WERI-Rb-1 (cell line): ENCODE measurements around the gene CFAP70.
"Not testable (repeated sequence)": the region's sequence is repeated elsewhere in the genome, so short reads cannot be mapped to it uniquely, and the experiment has no call there.

ENCODE experiments used
- DNase-seq: peaks from one replicate; pipeline ENCODE4 v3.0.0-alpha.2; 2020
- H3K27ac ChIP-seq: fragments of 250-450 bp; sonication (Bioruptor Pico); 2 replicates; pipeline ENCODE4 v1.5.1; 2020; ENCODE audit warnings: mild to moderate bottlenecking, moderate library complexity
- H3K27me3 ChIP-seq: fragments of 250-450 bp; sonication (Bioruptor Pico); 2 replicates; pipeline ENCODE4 v1.5.1; 2021; ENCODE audit warnings: mild to moderate bottlenecking, low read depth, moderate library complexity; ENCODE audit not compliant: insufficient read depth, severe bottlenecking
- H3K36me3 ChIP-seq: fragments of 250-450 bp; sonication (Bioruptor Pico); 2 replicates; pipeline ENCODE4 v1.5.1; 2020; ENCODE audit warnings: mild to moderate bottlenecking, moderate library complexity
- H3K4me3 ChIP-seq: 2 replicates; pipeline ENCODE4 v1.5.1; 2011; ENCODE audit warnings: low read depth, mild to moderate bottlenecking, control low read depth, low read length
- H3K9me3 ChIP-seq: fragments of 250-450 bp; sonication (Bioruptor Pico); 2 replicates; pipeline ENCODE4 v1.5.1; 2021; ENCODE audit warnings: mild to moderate bottlenecking, moderate library complexity; ENCODE audit not compliant: severe bottlenecking
- CTCF ChIP-seq: IDR thresholded peaks from 2 replicates; pipeline ENCODE4 v1.5.1; 2011; ENCODE audit warnings: low read depth, mild to moderate bottlenecking, control low read depth, inconsistent platforms, low read length

CFAP70 gene

GRCh38 chr10:73401636-73402035, 43.0 kb upstream of the CFAP70 start:
- Histone ChIP-seq H3K36me3 (peaks cover 16% of the 10 kb centered on the region), H3K27me3 (no peaks in the 10 kb centered on the region), H3K9me3 (no peaks in the 10 kb centered on the region), H3K4me3 (no peak overlapping the region), H3K27ac (no peak overlapping the region)
- no peak for DNase-seq
- no peak for TF ChIP-seq CTCF

GRCh38 chr10:73399063-73399462, 40.4 kb upstream of the CFAP70 start:
- no peaks in the 10 kb centered on the region for H3K9me3 ChIP-seq
- no peak for TF ChIP-seq CTCF
- peaks cover 41% of the 10 kb centered on the region for H3K36me3 ChIP-seq
- DNase-seq = no peak
- no peaks in the 10 kb centered on the region for H3K27me3 ChIP-seq
- H3K4me3 ChIP-seq = no peak overlapping the region
- H3K27ac ChIP-seq = no peak overlapping the region

GRCh38 chr10:73398024-73398423, 39.4 kb upstream of the CFAP70 start:
- Histone ChIP-seq H3K9me3 (no peaks in the 10 kb centered on the region), H3K27ac (no peak overlapping the region), H3K36me3 (peaks cover 41% of the 10 kb centered on the region), H3K27me3 (no peaks in the 10 kb centered on the region), H3K4me3 (no peak overlapping the region)
- 0 out of 2 replicates have a peak, but pooled peaks have one; percentile 15 for TF ChIP-seq CTCF
- no peak for DNase-seq

- H3K4me3 ChIP-seq, DNase-seq, H3K27me3 ChIP-seq, H3K27ac ChIP-seq, H3K9me3 ChIP-seq: not testable (repeated sequence)
- H3K36me3 ChIP-seq = peaks cover 48% of the 10 kb centered on the region
Measured at GRCh38 chr10:73394325-73394724, 35.7 kb upstream of the CFAP70 start.

- Histone ChIP-seq H3K27ac (no peak overlapping the region), H3K36me3 (peaks cover 57% of the 10 kb centered on the region), H3K9me3 (no peaks in the 10 kb centered on the region), H3K4me3 (no peak overlapping the region), H3K27me3 (no peaks in the 10 kb centered on the region)
- no peak for TF ChIP-seq CTCF
- DNase-seq = no peak
Measured at GRCh38 chr10:73388228-73388627, 29.6 kb upstream of the CFAP70 start.

- H3K9me3 ChIP-seq = no peaks in the 10 kb centered on the region
- H3K36me3 ChIP-seq = peaks cover 71% of the 10 kb centered on the region
Measured at GRCh38 chr10:73386583-73386982, 27.9 kb upstream of the CFAP70 start.

More at GRCh38 chr10:73386583-73386982, 27.9 kb upstream of the CFAP70 start:
- H3K27ac ChIP-seq = no peak overlapping the region
- no peak overlapping the region for H3K4me3 ChIP-seq
- DNase-seq = no peak
- TF ChIP-seq CTCF = no peak
- H3K27me3 ChIP-seq = no peaks in the 10 kb centered on the region
